Suppressor macrophage treated with lipopolysaccharide for 4 hours (primary cell): ENCODE results near the gene OR2L13.
"Not testable (repeated sequence)": the region's sequence is repeated elsewhere in the genome, so short reads cannot be mapped to it uniquely, and the experiment has no call there.

ENCODE experiments used
- DNase-seq: peaks from one replicate; pipeline ENCODE4 v3.0.0-alpha.2; 2020

The OR2L13 gene

DNA sequence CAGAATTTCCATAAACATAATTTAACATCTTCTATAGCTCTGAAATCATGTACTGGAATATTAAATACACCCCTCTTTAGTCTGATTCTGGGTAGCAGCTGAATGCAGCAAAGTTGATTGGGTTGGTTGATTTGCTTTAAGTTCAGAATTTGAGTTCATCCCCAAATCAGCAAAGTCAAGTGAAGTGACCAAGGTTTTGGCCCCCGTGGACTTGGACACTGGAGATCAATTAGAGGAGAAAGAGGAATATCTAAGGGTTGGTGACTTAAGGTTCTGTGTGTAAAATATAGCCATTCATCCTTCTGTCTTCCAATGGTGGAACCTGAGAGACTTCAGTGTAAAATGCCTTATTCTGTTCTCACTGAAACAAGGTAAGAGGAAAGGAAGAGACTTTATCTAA, at the start of gene OR2L13:
Gene OR2L13 (plus strand): TSS at position 301 of the 400 bp plus-strand sequence. CDS start 4,192 bp downstream, outside the sequence.
- no peak for DNase-seq

GRCh38 chr1:248045209-248045608, 49.8 kb upstream of the OR2L13 start:
- DNase-seq = no peak

DNA sequence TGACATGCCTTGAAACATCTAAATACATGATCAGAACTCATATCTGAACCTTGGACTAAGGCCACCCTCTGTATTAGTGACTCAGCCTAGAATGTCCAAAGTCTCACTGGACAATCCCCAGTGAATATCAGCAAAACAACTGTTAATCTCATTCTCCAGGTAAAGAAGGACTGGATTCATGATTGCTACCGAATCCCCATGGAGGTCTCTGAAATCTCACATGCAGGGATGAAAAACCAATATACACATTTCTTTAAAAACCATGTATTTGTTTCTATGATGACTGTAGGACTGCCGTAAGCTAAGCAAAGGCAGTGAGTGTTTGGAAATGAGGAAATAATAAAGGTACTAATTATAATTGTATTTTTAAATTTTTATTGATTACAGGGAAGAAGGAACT, 48.4 kb upstream of the OR2L13 start, which contains the start of gene OR2L3:
Gene OR2L3 (plus strand): TSS at position 301 of the 400 bp plus-strand sequence. CDS start 13,846 bp downstream, outside the sequence.
- no peak for DNase-seq

- DNase-seq = no peak
Observed at GRCh38 chr1:248047008-248047407, 48.0 kb upstream of the OR2L13 start.

GRCh38 chr1:248054671-248055070, 40.3 kb upstream of the OR2L13 start:
- DNase-seq = no peak

DNA sequence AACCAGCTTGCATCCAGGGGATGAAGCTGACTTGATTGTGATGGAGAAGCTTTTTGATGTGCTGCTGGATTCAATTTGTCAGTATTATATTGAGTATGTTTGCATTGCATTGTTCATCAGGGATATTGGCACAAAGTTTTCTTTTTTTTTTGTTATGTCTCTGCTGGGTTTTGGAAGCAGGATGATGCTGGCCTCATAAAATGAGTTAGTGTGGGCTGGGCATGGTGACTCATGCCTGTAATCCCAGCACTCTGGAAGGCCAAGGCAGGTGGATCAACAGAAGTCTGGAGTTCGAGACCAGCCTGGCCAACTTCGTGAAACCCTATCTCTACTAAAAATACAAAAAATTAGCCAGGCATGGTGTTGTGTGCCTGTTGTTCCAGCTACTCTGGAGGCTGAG, 39.7 kb upstream of the OR2L13 start:
- no peak for DNase-seq

DNA sequence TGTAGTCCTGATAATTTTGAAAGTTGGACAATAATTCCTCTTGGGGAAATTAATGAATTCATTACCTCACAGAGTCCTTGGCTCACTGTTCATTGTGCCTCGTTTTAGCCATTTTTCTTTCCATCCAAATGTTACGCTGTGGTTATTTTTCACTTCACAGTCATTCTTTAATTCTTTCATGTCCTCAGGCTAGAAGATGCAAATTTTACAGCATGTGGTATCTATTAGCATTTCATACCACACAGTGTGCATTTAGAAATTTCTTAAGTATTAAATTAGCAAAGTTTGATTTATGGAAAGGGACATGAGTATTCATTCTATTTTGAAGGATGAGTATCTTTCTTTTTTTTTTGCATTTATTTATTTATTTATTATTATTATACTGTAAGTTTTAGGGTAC, 29.9 kb upstream of the OR2L13 start:
- DNase-seq = no peak

DNA sequence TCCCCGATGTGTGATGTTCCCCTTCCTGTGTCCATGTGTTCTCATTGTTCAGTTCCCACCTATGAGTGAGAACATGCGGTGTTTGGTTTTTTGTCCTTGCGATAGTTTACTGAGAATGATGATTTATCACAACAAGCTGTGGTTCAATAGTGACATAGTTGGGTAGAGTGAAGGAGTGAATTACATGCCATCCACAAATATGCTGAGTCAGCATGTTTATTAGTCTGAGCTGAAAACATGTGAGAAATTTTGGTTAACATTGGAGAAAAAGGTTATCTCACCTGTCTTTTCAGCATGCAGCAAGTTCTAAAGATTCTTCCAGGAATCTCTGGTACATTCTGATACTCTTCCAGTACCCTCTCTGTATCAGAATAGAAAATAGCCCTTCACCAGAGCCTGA, 29.4 kb upstream of the OR2L13 start:
- no peak for DNase-seq

DNA sequence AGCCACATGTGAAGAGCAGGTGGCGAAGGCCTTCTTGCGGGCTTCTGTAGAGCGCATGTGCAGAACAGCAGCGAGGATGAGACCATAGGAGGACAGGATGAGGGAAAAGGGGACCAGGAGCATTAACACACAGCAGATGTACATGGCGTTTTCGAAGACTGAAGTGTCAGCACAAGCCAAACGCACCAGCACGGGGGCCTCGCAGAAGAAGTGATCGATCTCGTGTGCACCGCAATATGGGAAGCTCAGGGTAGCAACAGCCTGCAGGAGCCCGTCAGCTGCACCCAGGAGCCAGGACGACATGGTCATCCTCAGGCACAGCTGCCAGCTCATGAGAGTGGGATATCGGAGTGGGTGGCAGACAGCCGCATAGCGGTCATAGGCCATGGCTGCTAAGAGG, 11.1 kb upstream of the OR2L13 start:
- DNase-seq = not testable (repeated sequence)

DNA sequence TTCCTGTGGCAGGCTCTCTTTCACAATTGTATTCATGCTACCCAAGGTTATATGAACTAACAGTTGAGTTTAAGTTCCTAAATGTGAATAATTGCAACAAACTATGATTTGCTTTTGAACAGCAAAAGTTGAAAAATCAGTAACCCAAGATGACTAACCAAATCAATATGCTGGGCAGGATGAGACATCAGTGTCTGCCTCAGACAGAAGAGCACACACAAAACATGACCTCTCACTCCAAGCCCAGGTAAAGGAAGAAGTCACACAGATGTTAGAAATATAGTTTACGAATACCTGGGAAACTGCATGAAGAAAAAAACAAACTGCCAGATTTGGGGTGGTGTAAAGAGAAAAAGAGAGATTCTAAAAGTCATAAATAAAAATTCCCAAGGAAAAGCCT, 3.5 kb downstream of the OR2L13 start:
- DNase-seq = no peak

DNA sequence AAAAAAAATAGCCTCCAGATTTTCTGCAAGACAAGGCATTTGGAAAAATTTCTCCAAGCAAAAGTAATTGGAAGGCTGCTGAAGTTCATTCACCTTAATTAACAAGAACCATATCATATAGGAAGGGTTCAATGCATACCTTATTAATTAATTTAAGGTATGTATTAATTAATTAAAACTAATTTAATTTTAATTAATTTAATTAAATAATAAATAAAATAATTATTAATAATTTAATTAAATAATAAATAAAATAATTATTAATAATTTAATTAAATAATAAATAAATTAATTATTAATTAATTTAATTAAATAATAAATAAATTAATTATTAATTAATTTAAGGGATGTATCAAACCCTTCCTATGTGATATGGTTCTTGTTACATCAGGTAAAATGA, 7.9 kb downstream of the OR2L13 start:
- no peak for DNase-seq

DNA sequence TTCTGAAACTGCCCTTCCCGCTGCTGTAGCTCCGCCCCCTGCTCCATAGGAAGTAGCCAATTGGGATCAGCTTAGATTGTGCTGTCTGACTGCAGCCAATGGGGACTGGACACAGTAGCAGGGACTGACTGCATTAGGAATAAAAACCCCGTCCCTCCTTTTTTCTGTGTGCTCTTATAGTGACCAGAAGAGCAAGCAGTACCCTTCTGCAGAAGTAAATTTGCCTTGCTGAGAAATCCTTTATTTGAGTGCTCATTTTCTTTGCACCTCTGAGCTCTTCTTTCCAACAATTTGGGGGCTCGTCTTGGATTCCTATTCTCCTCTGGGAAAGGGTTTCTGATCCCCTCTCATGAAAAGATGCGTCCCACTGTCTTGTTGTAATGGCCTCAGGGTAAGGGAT, 16.2 kb downstream of the OR2L13 start:
- DNase-seq = no peak

DNA sequence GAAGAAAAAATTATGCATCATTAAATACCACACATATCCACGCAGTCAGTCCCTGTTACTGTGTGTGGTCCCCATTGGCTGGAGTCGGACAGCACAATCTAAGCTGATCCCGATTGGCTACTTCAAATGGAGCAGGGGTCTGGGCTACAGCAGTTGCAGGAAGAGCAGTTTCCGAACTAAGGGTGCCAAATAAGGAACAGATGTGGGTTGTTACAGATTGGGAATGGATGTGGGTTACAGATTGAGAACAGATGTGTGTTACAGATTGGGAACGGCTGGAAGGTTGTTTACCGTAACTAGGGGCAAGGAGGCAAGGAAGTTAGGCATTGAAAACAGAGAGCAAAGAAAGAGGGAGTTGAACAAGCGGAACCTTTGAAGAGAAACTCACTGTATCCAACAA, 19.9 kb downstream of the OR2L13 start:
- DNase-seq = no peak

- no peak for DNase-seq
Observed at GRCh38 chr1:248127653-248128052, 32.7 kb downstream of the OR2L13 start.

GRCh38 chr1:248136811-248137210, 41.8 kb downstream of the OR2L13 start:
- no peak for DNase-seq

DNA sequence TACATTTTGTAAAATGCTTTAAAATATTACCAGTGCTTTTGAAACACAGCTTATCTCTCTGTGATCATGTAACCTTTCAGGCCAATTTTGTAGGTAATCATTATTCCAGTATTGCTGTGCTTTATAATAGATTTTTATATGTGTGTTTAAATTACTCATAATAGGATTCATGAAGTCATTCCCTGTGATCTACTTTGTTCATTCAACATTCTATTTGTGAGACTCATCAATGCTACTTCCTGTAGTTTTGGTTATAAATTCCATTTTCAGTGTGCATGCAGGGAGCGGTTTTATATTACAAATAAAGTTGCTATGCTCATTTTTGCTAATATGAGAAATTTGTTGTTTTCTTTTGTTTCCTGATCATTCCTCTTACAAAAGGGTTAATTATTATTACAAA, 45.9 kb downstream of the OR2L13 start:
- DNase-seq = no peak

GRCh38 chr1:248143311-248143710, 48.3 kb downstream of the OR2L13 start:
- DNase-seq = no peak

DNA sequence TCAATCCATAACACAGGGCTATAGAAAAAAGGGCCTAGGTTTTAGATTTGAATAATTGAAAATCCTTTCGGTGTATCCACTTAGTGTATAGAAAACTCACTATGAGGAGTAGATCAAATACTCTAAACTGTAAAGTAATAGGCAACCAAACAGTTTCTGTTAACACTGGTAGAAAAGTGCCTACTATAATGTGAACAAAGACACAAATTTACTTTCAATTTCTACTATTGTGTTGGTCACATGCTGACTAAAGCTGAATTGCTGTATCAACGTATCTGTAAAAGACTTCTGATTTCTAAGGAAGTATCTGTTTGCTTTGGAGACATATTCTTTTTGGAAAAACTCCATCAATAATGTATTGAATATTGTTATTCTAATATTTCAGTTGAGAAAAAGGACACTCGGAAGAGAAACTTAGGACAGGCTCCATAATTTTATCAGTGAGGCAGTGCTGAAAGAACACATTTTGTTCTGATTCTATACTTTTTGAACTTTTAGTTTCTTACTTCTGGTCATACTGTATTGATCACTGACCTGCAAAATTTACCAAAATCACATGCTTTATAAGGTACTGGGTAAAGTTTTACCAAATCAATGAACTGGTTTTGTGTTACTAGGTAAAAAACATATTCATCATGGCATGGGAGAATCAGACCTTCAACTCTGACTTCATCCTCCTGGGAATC, 49.7 kb downstream of the OR2L13 start, which contains the start of gene OR2M5:
Gene OR2M5 (plus strand): TSS at position 636 of the 686 bp plus-strand sequence. CDS start 0 bp downstream, at position 636.
- no peak for DNase-seq
